GM19452 (cell line): ENCODE data around the gene C1orf21.
"Not testable (repeated sequence)": the region's sequence is repeated elsewhere in the genome, so short reads cannot be mapped to it uniquely, and the experiment has no call there.

Source experiments
- ATAC-seq: cut with Tn5 transposase; IDR thresholded peaks from one replicate; pipeline ENCODE4 v1.9.1; 2021; ENCODE audit not compliant: unreplicated experiment

The C1orf21 gene

DNA sequence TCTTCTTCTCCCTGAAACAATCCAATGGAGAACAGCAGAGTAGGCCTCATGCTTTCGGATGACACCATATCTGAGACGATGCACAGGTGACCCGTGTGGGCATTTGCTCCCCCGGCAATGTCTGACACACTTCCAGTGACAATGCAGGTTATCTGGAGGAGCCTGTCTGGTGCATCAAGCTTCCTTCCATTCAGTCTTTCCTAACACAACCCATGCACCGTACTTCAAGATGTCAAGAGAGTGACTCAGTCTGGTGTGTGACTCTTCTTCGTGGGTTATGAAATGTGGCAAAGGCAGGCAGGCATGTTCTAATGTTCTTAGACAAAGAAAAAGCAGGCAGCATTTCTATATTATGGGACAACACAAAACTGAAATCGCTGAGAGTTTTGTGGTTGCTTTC is 208.8 kb downstream of the C1orf21 start:
- ATAC-seq: no peak

DNA sequence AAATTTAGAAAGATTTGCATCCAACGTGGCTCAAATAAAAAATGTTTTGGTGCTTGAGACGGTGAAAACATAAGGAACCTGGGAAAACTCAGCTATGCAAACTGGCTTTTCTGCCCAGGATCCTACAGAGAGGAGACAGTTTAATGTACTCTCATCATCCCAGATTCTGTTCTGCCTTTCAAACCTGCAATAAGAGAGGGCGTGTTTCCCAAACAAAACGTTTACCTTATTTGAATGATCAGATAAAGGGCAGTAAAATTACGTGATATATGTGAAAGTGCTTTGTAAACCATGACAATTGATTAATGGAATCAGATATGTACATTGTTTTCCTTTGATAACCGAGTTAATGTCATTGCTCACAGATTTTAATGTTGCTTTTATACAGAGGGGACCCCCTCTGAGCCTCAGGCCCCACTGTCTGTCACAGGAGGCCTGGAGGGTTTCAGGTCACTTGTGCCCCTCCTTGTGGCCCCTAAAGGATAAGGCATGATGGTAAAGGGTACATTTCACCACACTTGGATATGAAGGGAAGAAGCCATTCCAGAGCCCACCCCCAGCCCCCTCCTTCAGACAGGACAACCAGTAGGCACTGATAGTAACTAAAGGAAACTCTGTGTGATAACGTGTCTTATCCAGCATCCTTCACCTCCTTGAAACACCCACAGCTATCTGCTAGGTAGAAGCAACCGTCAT is 210.3 kb downstream of the C1orf21 start:
- ATAC-seq: no peak

DNA sequence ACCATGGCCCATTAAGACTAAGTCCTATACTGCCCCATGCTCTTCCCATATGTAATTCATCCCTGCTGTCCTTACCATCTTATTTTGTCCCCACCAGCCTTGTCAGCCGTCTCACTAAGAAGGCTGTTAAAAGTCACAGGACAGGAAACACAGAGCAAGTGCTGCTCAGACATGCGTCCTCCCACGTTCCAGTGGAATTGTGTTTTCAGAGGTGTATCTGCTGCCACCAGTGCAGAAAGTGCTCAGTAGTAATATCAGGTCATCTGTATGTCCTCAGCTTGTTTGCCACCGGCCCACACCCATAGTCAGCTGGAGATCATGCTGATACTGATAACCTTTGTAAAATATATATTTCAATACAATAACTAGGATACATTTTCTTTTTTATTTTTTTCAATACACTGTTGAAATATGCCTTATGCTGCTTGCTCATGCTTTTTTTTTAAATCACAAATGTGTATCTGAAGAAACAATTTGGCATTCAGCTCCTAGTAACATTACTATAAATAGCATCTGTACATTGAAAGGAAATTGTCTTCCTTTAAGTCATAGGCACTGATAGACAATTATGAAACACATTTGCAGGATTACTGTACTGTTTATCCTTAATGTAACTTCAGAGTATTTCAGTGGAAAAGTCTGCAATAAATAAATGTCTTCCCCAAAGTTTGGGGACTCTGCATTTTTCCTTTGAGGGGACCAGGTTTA is 211.0 kb downstream of the C1orf21 start:
- ATAC-seq: no peak

DNA sequence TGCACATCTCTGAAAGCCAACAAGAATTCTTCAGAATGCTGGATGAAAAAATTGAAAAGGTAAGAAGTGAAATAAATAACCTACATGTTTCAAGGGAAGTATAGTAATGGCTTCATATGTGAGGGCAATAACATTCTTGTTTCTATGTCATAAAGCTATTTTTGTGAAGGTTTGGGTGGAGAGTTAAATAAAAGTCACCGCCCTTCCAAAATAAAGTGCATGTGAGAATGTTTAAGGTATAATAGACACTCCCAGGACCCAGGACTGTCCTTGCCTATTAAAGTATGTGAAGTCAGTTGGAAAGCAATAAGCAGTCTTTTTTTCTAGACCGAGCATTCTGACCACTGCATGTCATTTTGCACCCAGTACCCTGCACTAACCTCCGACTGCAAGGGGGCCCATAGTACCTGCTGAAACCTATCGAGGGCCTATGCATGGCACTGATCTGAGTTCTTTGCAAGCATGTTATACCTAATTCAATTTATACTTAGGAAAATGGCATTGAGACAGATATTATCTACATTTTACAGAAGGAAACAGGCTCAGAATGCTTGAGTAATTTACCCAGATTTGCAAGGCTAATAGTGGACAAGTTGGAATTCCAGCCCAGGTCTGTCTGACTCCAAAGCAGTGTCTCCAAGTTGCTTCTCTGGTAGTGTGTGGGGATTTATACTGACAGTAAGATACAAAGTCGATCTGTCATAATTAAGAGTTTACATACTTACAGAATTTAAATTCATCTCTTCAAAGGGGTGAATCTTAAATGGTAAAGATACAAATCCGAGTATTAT is 211.8 kb downstream of the C1orf21 start:
- ATAC-seq: no peak

DNA sequence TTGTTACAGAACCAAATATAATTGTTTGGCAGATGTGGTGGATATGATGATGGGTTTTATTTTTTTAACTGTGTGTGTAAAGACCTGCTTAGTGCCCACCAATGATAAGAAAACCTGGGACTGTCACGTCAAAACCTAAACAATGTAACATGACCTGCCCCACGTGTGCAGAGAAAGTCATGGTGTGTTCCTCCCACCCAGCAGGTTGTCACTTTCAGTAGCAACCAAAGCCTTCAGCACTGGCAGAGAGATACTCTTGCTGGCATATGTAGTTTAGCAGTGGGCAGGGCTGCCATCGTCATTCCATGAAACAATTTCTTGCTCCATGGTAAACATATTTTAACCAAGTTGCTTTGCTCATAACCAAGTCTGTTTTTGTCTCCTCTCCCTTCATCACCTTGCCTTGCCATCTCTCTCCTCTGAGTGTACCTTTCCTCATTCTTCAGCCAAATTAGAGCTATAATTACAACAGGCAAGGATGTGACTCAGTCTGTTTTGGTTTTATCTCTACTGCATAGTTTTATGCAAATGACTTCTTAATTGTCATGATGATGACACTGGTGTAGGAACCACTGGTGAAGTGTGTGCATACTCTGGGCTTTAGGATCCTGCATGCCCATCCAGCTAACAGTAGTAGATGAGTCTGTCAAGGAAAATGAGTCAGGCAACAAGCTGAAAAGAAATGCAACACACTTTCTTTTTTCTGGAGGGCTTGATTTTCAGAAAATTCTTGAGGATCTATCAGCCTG is 217.5 kb downstream of the C1orf21 start:
- ATAC-seq: no peak

DNA sequence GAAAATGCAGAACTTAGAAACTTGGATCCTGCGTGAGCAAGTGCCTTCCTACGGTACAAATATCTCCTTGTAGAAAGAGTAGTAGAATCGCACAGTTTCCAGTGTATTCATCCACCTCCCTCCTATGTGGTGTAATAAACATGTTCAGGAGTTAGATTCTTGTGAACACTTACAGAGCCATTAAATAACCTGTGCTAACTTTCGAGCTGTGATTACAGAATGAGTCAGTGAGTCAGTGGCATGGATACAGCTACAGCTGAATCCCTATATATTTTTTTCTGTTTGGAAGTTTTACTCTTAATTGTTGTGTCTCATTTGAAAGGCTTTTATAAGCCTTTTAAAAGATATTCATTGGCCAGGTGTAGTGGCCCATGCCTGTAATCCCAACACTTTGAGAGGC is 219.1 kb downstream of the C1orf21 start:
- no peak for ATAC-seq

DNA sequence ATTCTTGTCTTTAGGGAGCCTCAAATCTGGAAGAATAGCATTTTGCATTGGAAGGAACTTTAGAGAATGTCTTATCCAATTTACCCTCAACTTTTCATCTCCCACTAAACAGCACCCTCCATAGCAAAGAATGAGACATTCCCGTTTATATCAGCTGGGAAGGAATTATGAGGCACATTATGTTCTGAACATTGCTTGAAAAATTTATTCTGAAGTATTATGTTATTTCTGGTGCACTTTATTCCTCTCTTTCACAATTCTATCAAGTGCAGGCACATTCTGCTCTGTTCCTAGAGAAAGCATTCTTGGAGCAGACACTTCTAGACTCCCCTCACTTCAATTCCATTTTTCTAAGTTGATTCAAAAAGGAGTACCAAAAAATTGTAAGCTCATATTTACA is 220.0 kb downstream of the C1orf21 start:
- no peak for ATAC-seq

DNA sequence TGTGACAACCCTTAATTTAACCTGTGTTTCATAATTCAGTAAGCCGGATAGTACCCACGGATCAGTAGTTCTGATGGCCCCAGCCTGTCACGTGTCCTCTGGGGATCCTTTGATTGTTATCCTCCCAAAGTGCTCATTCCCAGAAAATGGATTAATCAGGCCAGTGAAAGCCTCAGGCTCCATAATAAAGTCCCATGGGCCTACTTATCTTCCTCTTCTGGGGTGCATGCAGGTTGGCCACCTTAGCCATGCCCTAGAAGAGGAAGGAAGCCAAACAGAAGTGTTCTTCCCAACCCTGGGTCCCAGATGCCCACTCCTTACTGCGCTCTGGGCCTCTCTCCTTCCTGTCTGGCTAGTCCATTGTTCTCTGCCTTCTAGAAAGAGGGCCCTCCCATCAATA is 221.8 kb downstream of the C1orf21 start:
- no peak for ATAC-seq

DNA sequence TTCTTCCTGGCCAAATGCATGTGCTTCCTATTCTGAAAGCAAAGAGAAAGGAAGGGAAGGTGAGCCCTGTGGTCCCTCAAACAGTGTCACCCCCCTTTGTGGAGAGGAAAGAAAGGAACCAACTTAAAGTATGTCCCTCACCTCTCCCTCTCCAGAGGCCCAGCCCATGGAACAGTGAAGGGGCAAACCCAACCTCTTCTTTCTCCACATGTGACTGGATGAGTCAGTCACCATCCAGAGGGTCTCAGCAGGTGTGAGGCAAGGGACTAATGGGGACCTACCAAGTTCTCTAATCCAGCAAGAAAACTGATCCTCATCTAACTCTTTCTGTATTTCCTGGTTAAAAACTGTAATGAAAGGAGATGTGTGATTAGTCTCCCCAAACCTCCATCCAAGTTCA is 222.2 kb downstream of the C1orf21 start:
- ATAC-seq: no peak

DNA sequence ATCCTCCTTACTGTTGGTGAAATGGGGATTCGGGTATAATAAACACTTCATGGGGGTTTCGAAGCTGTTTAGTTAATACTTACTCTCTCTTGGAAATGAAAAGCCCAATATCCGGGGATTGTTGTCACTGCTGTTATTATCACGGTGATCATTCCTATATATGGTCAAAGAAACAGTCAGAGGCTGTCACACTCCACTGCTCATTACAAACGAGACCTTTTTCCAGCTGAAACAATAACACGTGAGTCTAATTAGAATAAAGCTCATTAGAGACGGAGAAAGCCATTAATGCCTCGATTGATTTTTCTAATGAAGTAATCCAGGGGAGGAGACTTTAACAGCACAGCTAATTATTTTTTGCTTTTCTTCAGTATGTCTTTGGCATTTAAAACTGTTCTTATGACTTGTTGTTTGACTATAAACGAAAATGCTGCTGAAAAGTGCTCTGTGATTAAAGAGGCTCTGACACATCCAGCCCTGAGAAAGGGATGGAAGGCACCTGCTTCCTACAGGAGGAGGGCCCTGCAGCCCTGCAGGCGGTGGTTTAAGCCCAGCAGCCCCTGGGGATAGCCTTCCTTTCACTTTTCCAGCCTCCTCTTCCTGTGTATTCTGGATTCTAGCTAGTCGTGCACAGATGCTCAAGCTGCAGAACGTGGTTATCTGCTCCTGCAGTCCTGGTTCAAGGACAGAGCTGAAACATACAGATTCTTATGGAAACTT is 224.2 kb downstream of the C1orf21 start:
- no peak for ATAC-seq

DNA sequence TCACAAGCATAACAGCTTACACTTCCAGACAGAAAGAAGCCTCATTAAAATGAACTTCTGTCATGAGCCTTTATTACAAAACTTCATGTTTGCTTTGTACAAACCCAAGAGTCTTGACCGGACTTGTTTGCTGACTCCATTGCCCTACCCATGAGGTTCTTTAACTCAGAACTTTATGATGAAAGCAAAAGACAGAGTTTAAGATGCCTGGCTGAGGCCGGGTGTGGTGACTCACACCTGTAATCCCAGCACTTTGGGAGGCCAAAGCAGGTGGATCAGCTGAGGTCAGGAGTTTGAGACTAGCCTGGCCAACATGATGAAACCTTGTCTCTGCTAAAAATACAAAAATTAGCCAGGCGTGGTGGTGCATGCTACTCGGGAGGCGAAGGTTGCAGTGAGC is 225.4 kb downstream of the C1orf21 start:
- ATAC-seq: not testable (repeated sequence)

DNA sequence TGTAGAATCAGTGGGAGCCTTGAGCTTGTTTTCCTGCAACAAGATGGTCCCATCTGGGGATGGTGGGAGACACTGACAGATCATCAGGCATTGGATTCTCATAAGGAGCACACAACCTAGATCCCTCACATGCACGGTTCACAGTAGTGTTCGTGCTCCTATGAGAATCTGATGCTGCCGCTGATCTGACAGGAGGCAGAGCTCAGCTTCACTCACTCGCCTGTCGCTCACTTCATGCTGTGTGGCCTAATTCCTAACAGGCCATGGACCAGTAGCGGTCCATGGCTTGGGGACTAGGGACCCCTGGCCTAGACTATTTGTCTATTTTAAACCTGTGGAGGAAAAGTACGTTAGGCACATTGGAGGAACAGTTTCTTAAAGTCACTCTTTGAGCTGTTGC is 227.8 kb downstream of the C1orf21 start:
- ATAC-seq: no peak

DNA sequence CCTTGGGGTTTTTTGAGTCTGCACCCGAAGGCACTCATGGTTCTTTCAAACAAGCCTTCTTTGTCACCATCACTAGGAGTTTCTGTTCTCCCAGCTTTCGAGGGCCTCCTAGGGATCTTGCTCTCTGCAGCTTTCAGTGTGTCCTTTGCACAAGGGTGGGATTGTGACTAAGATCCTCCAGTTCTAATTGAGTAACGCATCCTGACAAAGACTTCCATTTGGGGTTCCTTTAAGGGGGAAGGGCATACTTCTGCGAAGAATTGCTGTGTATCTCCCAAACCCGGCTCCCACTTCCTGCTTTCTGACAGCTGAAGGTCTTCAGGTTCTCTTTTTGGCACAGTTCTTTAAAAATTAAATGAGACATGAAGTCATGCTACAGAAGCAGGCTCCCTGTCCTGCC is 228.5 kb downstream of the C1orf21 start:
- no peak for ATAC-seq

DNA sequence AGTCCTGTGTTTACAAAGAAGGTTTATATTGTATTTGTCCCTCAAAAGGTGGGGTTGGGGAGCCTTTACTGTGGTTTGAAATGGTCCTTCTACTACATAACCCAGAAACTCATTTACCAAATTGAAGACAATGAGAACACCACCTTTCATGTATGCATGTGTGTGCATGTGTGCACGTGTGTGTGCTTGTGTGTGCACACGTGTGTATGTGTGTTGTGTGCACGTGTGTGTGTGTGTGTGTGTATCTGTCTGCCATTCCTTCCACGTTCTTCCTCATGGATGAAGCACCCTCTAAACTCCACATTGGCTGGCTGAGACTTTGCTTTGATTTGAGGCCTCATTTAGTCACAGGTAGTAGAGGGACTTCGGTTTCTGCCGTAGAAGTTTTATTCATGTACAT is 229.7 kb downstream of the C1orf21 start:
- no peak for ATAC-seq

DNA sequence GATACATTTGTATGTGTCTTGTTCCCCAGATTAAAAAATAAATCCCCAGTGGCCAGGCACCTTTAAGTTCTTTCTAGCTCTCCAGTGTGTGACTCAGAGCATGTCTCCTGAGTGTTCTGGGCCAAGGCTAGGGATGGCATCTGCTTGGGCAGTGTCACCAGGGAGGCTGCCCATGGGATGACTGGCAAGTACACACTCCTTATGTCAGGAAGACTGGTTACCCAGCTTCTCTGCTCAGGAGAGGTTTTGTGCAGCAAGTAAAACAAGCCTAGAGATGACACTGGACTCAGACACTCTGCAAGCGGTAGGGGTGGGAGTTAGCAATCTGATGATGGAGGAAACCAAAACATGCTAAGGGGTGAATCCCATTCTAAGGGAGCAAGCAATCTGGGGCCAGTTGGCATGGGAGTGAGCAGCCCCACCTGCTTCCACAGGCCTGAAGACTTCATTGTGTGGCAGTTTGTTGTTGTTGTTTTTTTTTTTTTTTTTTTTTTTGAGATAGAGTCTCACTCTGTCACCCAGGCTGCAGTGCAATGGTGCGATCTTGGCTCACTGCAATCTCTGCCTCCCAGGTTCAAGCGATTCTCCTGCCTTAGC is 230.7 kb downstream of the C1orf21 start:
- no peak for ATAC-seq

DNA sequence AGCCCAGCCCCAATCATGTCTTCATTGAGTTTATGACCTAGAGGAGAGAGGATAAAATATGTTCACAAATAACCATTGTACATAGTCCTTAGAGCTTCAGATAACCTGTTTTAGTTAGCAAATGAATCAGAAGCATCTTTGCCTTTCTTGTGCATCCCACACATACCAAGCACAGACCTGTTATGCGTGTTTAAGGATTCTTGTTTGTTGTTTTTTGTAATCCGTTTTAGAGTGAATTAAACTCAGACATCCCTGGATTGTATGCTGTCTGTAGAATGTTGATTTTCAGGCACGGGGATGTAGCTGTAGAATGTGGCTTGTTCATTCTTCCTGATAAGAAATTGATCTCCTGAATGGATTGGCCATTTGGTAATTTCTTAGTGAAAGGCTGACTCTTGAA is 232.0 kb downstream of the C1orf21 start:
- ATAC-seq: no peak

DNA sequence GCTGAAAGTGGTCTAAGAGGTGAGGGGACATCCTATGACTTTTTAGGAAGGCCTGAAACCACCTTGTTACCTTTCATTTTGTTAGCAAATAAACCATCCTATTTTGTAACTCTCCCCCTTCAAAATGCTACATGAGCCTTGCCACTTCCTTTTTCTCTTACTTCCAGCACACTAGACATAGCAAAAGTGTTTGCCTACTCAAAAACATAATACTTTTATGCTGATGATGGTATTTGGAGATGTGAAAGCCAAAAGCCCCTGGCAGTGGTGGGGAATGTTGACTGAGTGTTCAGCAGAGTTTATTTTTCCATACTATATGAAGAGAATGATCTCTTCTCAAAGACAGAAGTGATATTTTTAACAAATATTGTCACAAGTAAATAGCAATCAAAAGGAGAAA is 233.6 kb downstream of the C1orf21 start:
- ATAC-seq: no peak

DNA sequence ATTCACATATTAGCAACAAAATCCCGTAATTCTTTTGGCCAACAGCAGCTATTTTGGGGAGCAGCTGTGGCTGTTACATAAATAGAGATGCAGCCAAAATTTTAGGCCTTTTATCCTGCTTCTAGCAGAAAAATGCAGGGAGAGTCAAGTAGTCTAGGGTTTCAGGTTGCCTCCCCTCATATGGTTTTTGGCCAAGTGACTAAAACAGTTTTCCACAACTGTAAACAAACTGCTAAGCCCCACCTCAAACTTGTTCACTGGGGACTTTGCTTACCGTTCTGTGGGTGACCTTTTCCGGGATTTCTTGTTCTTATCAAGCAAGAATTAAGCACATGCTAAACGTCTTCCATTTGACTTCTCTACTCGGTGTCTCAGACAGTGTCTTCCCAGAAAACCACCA is 234.4 kb downstream of the C1orf21 start:
- ATAC-seq: no peak

DNA sequence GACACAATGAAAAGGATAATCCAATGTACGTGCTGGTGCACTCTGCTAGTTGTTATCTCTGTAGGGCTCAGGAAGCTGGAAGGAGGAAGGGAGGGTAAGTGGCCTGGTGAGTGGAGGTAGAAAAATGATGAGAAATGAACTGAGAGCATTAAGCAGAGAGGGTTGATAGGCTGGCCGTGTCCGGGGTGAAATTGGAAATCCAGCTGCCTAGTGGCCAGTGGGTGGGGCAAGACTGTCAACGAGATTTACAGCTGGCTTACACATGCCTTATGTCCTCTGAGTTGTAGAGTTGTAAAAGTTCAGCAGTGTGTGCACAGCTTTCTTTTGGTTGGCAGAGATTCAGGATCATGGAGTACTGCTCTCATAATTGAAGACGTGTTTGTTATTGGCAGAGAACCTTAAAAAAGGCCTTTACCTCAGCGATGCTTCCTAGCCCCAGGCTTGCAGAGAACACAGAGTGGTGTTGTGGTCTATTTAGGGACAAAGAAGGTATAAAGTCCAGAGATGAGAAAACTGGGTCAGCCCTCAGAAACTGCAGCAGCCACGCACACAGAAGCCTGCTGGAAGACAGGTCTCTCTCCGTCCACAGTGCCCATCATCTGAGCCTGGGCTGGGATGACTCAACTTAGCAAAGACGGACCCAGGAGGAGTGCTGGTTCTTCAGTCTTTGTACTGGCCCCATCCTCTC is 235.5 kb downstream of the C1orf21 start:
- no peak for ATAC-seq

DNA sequence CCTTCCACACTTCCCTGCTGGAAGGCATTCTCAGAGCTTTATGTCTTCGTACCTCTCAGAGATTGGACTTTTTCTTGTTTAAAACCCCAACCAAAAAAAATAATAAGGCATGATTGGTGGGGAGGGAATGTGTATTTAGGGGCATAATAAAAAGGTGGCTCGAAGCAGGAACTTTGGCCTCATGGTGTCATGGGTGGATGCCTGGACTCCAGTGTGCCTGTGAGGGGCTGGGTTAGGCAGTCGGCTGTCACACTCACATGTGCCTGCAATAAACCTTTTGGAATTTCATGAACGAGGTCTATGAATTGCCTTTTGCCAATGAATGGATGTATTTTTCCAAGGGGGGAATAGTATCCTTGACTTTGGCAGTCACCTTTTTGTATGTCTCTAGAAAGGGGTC is 236.6 kb downstream of the C1orf21 start:
- no peak for ATAC-seq
